ENCODE measurements around the gene GAB4. TPM values are rescaled to one million over a fixed set of nuclear protein-coding genes. Genes with fewer than 3 reads are reported as not detected.

Gene GAB4
- total and polyA plus RNA-seq, 4 donors: not detected

- WGBS, 2 donors: 86 to 89% methylated on average over 4 of the region's 4 CpGs
These were observed 35.7 kb downstream of the GAB4 start for GRCh38 chr22:16972311-16972710.

GRCh38 chr22:16970446-16970845 is 37.6 kb downstream of the GAB4 start:
- 50 to 58% methylated on average over 4 of the region's 4 CpGs for WGBS, 2 donors

More at GRCh38 chr22:16972311-16972710, 35.7 kb downstream of the GAB4 start:
- no peak for ATAC-seq (ENCODE audit: insufficient read depth, low FRiP score)
- TF ChIP-seq CTCF (IDR thresholded peaks at IDR 0.05; ENCODE audit: control extremely low read depth, extremely low read depth): no peak
- Histone ChIP-seq H3K27me3 (ENCODE audit: control insufficient read depth in 3 of 3, insufficient read depth in 3 of 3, low read length in 2 of 3) (peaks cover 0 to 3% (median 0%) of the 10 kb centered on the region in 3 donors), H3K9ac (ENCODE audit: insufficient read depth in 1 of 2, low read length in 2 of 2) (no peak overlapping the region), H3K4me3 (no peak overlapping the region), H3K9me3 (ENCODE audit: control insufficient read depth in 4 of 4, insufficient read depth in 3 of 4, low read length in 3 of 4) (peaks cover 0 to 5% (median 0%) of the 10 kb centered on the region in 4 donors), H3K4me1 (ENCODE audit: control insufficient read depth in 5 of 5, insufficient read depth in 5 of 5, low read length in 5 of 5) (no peaks in the 10 kb centered on the region), H3K36me3 (ENCODE audit: control insufficient read depth in 4 of 4, insufficient read depth in 4 of 4, low read length in 4 of 4) (no peaks in the 10 kb centered on the region), H3K27ac (ENCODE audit: low read depth in 1 of 2, low read length in 1 of 2) (no peak overlapping the region)
- DNase-seq: no peak

GRCh38 chr22:16969508-16970327 is 38.3 kb downstream of the GAB4 start:
- Histone ChIP-seq H3K9ac (ENCODE audit: insufficient read depth in 1 of 2, low read length in 2 of 2) (no peak overlapping the region), H3K9me3 (ENCODE audit: control insufficient read depth in 4 of 4, insufficient read depth in 3 of 4, low read length in 3 of 4) (peaks cover 0 to 5% (median 0%) of the 10 kb centered on the region in 4 donors), H3K36me3 (ENCODE audit: control insufficient read depth in 4 of 4, insufficient read depth in 4 of 4, low read length in 4 of 4) (no peaks in the 10 kb centered on the region), H3K27ac (ENCODE audit: low read depth in 1 of 2, low read length in 1 of 2) (no peak overlapping the region), H3K27me3 (ENCODE audit: control insufficient read depth in 3 of 3, insufficient read depth in 3 of 3, low read length in 2 of 3) (peaks cover 0 to 3% (median 0%) of the 10 kb centered on the region in 3 donors), H3K4me1 (ENCODE audit: control insufficient read depth in 5 of 5, insufficient read depth in 5 of 5, low read length in 5 of 5) (no peaks in the 10 kb centered on the region), H3K4me3 (no peak overlapping the region)
- ATAC-seq (ENCODE audit: insufficient read depth, low FRiP score) (no peak), DNase-seq (no peak)
- WGBS, 2 donors: 74 to 79% methylated on average over 8 of the region's 8 CpGs
- TF ChIP-seq CTCF (IDR thresholded peaks at IDR 0.05; ENCODE audit: control extremely low read depth, extremely low read depth): no peak

More at GRCh38 chr22:16970446-16970845, 37.6 kb downstream of the GAB4 start:
- ATAC-seq (ENCODE audit: insufficient read depth, low FRiP score) (no peak), DNase-seq (no peak)
- Histone ChIP-seq H3K4me1 (ENCODE audit: control insufficient read depth in 5 of 5, insufficient read depth in 5 of 5, low read length in 5 of 5) (no peaks in the 10 kb centered on the region), H3K36me3 (ENCODE audit: control insufficient read depth in 4 of 4, insufficient read depth in 4 of 4, low read length in 4 of 4) (no peaks in the 10 kb centered on the region), H3K4me3 (no peak overlapping the region), H3K27ac (ENCODE audit: low read depth in 1 of 2, low read length in 1 of 2) (no peak overlapping the region), H3K9ac (ENCODE audit: insufficient read depth in 1 of 2, low read length in 2 of 2) (no peak overlapping the region), H3K9me3 (ENCODE audit: control insufficient read depth in 4 of 4, insufficient read depth in 3 of 4, low read length in 3 of 4) (peaks cover 0 to 5% (median 0%) of the 10 kb centered on the region in 4 donors), H3K27me3 (ENCODE audit: control insufficient read depth in 3 of 3, insufficient read depth in 3 of 3, low read length in 2 of 3) (peaks cover 0 to 3% (median 0%) of the 10 kb centered on the region in 3 donors)
- no peak for TF ChIP-seq CTCF (IDR thresholded peaks at IDR 0.05; ENCODE audit: control extremely low read depth, extremely low read depth)

All from lung (tissue), 12 donors.